GM23338 (cell line): Measurements from ENCODE around the gene GPR171.

Source experiments
- CREB1 ChIP-seq: fragments of 250-450 bp; sonication (Bioruptor Pico); IDR thresholded peaks from 2 replicates; pipeline ENCODE4 v1.5.0; 2020; ENCODE audit warnings: low read depth, mild to moderate bottlenecking, moderate library complexity
- CTCF ChIP-seq, 2 experiments: fragments of 200-600 bp in 1 of 2; sonication (generic) in 1 of 2; conservative IDR thresholded peaks; 2 replicates each; pipeline versions ENCODE4 v1.5.1 to v1.6.1; 2016 to 2017; ENCODE audit warnings: antibody characterized with exemption in 2 of 2, low read depth in 2 of 2, mild to moderate bottlenecking in 2 of 2, moderate library complexity in 1 of 2
- EZH2 ChIP-seq: fragments of 200-600 bp; sonication (generic); IDR thresholded peaks from one replicate; pipeline ENCODE4 v1.8.0; 2017; ENCODE audit warnings: antibody characterized with exemption, mild to moderate bottlenecking, low read depth; ENCODE audit not compliant: unreplicated experiment
- EZH2phosphoT487 ChIP-seq: fragments of 200-600 bp; sonication (generic); IDR thresholded peaks from one replicate; pipeline ENCODE4 v1.8.1; 2018; ENCODE audit warnings: antibody characterized with exemption; ENCODE audit not compliant: unreplicated experiment
- POLR2AphosphoS5 ChIP-seq: IDR thresholded peaks from 2 replicates; pipeline ENCODE4 v1.6.1; 2016; ENCODE audit warnings: antibody characterized with exemption, low read depth
- REST ChIP-seq: IDR thresholded peaks from one replicate; pipeline ENCODE4 v1.6.1; 2018; ENCODE audit warnings: antibody characterized with exemption; ENCODE audit not compliant: unreplicated experiment
- STAT1 ChIP-seq: IDR thresholded peaks from one replicate; pipeline ENCODE4 v1.6.1; 2016; ENCODE audit warnings: antibody characterized with exemption; ENCODE audit not compliant: unreplicated experiment
- ZNF331 ChIP-seq: fragments of 250-450 bp; sonication (Bioruptor Pico); IDR thresholded peaks from 2 replicates; pipeline ENCODE4 v1.5.0; 2020; ENCODE audit warnings: low read depth, mild to moderate bottlenecking, moderate library complexity

- TF ChIP-seq CTCF (conservative IDR thresholded peaks at IDR 0.05; ENCODE audit: low read depth in 2 of 2) (0 out of 4 replicates have a peak, but pooled peaks of 1 of the 2 experiments have one; percentile 9), EZH2phosphoT487 (no peak), STAT1 (no peak), CREB1 (CRISPR knock-in tag) (no peak), EZH2 (no peak), ZNF331 (no peak), REST (no peak), POLR2AphosphoS5 (no peak)
Measured at GRCh38 chr3:151210676-151211381, 7.8 kb upstream of the GPR171 start.
